GM12873 (cell line): ENCODE measurements around the gene SPOCK1.

Experiments used
- TF ChIP-seq, protein P1 (sequence below): IDR thresholded peaks from 2 replicates; pipeline ENCODE4 v1.5.1; 2012; ENCODE audit warnings: low read depth, mild to moderate bottlenecking, moderate library complexity, low read length, control low read depth; ENCODE audit not compliant: insufficient read depth; ENCODE audit errors: missing control alignments

The SPOCK1 gene

DNA sequence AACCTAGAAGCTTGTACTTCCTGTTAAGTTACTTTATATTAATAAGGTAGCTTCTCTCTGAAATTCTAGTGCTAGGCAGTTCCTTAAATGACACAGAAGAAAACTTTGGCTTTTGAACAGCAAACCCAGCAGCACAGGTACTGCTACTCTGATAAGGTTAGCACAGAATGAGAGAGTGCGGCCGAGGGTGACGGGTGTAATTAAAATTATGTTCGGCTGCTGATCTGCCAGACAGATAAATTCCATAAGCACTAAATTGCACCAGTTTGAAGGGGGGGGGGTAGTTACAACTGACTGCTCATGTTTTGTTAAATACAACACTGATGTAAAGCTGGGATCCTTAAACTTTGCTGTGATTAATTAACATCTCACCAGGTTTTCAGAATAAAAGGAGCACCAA lies 475.1 kb downstream of the SPOCK1 start:
- TF ChIP-seq, protein P1, sequence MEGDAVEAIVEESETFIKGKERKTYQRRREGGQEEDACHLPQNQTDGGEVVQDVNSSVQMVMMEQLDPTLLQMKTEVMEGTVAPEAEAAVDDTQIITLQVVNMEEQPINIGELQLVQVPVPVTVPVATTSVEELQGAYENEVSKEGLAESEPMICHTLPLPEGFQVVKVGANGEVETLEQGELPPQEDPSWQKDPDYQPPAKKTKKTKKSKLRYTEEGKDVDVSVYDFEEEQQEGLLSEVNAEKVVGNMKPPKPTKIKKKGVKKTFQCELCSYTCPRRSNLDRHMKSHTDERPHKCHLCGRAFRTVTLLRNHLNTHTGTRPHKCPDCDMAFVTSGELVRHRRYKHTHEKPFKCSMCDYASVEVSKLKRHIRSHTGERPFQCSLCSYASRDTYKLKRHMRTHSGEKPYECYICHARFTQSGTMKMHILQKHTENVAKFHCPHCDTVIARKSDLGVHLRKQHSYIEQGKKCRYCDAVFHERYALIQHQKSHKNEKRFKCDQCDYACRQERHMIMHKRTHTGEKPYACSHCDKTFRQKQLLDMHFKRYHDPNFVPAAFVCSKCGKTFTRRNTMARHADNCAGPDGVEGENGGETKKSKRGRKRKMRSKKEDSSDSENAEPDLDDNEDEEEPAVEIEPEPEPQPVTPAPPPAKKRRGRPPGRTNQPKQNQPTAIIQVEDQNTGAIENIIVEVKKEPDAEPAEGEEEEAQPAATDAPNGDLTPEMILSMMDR, result no peak

DNA sequence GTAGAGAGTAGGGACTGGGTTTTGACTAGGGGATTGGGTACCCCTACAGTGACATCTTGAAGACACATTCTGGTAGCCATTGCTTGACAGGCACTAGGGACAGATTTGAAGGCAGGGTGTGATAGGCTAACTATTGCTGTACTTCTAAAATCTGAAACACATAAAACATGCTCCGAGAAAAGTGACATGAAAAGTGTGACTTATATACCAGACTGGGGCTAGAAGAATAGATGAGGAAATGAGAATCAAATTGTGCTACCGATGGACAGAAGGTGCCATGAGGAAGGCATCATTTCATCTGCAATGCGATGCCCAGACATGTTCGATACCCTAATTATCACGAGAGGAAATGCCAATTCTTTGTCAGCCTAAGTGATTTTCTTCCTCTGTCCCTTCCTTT lies 475.8 kb downstream of the SPOCK1 start:
- TF ChIP-seq, protein P1, result no peak

DNA sequence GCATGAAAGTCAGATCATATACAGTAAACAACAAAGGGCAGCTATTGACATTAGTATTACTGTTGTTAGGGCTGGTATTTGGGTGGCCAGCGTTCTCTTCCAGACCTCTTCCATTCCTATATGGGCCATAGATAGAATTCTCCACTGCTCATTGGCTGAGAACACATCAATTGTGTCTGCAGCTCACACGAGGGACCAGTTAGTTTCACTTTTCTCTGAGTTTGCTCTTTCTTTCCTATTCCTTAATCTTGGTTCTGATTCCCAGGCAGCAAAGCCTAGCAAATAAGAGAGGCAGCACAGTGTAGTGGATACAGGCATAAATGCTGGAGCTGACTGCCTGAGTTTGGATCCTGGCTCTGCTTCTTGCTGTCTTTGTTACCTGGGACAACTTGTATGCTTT lies 476.4 kb downstream of the SPOCK1 start:
- TF ChIP-seq, protein P1, result no peak

DNA sequence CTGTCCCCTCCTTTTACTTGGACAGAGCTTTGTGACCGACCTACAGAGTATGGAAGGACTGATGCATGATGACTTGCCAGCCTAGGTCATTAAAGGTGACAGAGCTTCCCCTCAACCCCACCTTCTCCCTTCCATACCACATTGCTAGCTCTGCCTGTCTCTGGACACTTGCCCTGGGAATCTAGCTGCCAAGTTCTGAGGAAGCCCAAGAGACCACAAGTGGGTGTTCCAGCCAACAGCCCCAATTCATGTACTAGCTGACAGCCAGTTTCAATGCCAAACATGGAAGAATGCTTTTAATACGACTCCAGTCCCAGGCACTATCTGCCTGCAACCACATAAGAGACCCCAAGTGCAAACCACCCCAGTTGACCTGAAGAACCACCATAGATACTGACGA lies 477.1 kb downstream of the SPOCK1 start:
- TF ChIP-seq, protein P1, result no peak

DNA sequence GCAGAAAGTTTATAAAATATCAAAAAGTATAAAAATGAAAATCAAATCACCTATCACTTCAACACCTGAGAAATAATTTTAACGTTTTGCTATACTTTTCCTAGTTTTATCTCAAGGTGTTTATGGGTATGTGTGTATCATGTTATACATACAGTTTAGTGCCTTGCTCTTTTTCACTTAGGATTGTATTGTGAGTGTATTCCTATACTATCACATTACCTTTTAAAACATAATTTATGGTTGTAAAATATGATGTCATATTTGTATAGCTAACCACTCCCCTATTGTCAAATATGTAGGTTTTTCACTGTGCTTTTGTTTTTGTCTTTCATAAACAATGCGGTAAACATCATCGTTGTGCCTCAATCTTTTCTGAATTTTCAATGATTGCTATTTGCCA lies 479.9 kb downstream of the SPOCK1 start:
- TF ChIP-seq, protein P1, result no peak

DNA sequence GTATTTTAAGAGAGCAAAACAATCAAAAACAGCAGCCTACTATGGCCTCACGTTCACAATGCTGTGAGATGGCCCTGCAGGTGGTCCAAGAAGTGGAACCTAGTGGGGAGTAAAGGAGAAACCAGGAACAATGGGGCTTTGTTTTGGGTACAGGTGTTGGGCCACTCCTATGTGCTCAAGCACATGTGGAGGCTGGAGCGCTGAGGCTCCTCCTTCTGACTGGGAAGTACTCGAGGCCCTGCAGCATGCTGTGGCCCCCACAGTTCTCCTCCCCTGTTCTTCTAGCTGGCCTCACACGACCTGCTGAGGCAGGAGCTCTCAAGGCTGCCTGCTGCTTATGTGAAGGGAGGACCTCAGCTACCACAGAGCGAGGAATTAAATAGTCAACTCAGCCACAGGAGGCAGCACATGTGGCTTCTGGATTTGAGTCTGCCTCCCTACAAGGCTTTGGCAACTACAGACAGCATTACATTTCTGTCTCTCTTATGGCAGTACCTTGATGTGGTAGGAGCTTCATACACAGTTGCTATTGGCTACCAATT lies 482.3 kb downstream of the SPOCK1 start:
- TF ChIP-seq, protein P1, result no peak

DNA sequence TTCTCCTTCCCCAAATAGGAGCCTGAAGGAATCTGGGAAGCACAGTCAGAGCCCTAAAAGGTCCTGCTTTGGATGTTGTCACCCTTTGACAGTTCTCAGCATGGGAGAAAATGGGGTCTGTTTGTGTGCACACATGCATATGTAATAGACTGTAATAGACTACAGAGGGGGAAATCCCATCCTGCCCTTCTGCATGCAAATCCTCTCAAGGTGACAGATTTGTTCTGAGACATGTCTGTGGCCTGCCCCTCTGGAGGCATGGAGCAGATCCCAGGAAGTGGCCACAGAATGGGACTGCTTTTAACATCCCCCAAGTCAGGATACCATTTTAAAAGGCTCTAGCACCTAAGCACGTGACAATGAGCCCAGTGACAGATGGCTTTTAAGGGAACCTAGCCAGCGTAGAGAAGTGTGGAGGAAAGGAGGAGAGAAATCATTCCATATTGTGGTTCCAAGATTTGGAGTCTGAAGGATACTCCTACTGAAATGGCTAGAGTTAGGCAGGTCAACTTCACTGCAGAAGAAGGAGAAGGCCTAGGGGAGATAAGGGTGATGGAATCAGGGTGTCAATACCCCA lies 483.5 kb downstream of the SPOCK1 start:
- TF ChIP-seq, protein P1, result no peak
